ENCODE data around the gene SFTPA2.
"Not testable (repeated sequence)": the region's sequence is repeated elsewhere in the genome, so short reads cannot be mapped to it uniquely, and the experiment has no call there.

The SFTPA2 gene

DNA sequence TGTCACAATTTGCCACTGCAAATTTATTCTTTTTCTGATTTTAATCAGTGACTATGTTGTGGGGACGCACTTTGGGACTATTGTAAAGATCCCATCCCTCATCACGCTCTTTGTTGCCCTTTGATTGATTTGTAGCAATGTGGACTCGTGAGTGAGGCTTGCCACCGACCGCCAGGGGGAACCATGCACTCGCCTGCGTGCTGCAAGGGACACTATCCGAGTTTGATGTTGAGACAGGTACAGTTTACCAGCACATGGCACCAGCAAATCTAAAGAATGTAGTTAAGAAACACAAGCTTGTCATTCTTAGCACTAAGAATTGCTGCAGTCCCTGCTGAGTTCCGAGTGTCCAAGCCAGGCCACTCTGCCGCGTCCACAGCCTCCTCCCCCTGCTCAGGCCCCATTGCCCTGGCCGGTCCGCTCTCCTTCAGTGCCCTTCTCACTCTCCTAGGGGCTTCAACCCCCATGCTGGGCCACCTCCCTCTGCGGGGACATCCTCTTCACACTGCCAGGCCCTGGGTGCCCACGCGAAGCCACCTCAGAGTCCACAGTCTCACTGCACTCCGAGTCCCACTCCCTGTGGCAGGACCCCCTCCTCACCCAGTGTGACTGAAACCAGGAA is 2.0 kb upstream of the SFTPA2 start:
- intact Hi-C loops (cut with DNase I): loop anchor here (10.0 kb wide), 1 partner anchor 363 kb away; no protein-coding TSS in a partner anchor
- DNase-seq: peak; percentile 40 to 96 (median 74)

DNA sequence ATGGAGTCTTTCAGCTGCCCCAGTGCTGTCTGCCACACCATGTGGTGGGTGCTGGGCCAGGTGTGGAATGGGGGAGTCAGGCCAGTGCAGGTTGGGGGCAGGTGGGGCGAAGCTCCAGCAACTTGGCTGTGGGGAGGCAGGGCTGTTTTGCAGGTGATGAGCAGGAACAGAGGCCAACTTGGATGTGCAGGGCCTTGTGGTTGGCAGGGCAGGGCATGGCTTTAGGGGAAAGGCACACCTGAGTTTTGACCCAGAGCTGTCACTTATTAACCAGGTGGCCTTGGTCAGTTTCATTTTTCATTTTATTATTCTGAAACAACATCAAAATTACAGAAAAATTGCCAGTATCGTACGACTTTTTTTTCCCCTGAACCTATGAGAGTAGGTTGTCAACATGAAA is 1.1 kb upstream of the SFTPA2 start:
- intact Hi-C loops (cut with DNase I): loop anchor here (10.0 kb wide), 1 partner anchor 364 kb away; no protein-coding TSS in a partner anchor

DNA sequence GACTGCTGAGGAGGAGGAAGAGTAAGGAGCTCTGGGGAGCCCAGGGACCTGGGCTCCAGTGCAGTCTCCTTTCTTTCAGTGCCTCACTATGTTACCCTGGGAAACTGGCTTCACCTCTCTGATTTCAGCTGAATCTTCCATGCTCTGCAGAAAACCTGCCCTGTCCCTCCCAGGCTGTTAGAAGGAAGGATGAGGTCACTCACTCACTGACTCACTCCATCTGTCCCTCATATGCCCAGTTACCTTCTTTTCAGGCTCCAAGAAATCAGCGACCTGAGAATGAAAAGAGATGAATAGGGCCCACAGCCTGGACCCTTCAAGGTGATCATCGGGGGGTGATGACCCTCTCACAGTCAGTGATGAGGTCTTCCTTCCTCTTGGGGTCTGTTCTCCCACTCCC is 481 bp downstream of the SFTPA2 start:
- DNase-seq: no peak
- intact Hi-C loops (cut with DNase I): loop anchor here (10.0 kb wide), 1 partner anchor 365 kb away; no protein-coding TSS in a partner anchor

More for the DNA sequence above, 1.1 kb upstream of the SFTPA2 start:
- no peak for DNase-seq

DNA sequence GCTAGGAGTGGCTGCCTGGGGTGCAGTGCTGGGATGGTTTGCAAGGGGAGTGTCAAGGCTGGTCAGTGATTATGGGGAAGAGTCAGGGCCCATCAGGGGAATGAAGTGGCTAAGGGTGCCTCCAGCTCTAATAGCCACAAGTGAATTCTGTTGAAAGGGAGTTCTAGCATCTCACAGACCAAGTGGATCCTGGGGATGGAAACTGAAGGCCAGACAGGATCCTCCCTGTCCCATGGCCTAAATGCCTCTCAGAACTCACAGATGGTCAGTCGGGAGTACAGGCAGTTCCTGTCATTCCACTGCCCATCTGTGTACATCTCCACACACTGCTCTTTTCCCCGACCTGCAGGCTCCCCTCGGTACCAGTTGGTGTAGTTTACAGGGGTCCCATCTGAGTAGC is 3.2 kb downstream of the SFTPA2 start:
- intact Hi-C loops (cut with DNase I); DNase-seq: not testable (repeated sequence)

DNA sequence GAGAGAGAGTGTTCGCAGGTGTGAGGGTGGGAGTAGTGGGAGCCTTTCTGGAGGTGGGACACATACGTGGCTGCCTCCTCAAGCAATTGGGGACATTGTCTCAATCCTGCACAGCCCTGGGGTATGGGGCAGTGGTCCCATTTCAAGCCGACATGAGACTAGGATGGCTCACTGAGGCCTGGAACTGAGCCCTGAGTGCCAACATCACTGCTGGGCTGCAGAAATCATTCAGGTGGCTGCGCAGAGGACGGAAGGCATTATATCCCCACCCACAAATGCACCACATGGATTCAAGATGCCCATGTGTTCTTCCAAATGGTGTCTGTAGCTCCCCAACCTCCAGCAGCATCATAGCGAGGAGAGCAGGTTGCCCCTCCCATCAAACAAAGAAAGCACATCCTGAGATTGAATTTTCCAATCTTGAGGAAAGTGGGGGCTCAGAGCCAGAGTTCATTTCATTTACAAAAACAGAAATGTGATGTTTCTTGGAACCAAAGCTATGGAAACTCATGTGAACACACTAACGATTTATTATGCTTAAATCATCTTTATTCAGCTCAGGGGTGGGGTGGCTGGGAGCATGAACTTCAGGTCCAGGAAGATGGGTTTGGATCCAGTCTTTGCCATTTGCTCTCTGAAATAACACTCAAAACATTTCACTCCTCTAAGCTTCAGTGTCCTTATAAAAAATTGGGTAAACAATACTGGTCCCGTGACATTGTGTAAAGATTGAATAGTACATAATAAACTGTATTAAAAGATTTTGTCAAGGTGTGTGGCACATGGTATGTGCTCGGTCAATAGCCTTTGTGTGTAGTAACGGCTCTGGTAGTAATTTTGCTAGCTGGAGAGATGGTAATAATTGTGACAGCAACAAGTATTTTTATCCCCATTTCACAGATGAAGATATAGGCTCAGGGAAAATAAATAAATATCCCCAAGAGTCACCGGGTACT is 4.6 kb downstream of the SFTPA2 start:
- DNase-seq: no peak
- intact Hi-C loops (cut with DNase I): no loop called here

DNA sequence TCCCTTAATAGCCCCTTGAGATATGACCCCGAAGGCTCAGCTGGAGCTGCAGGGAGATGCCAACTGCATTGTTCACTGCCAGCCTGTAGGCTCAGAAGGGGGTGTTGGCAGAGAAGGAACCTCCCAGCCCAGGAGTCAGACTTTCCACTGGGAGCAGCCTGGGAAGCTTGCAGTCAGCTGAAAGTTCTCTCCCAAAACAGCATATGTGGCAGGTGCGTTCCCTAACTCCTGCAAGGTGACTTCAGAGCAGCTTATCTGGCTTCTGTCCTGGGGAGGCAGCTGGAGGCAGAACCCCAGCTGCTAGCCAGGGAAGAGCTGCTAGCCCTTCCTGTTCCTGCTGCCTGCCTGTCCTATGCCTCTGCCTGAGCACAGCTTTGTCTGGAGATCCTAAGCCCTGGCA is 8.1 kb downstream of the SFTPA2 start:
- no peak for DNase-seq
- intact Hi-C loops (cut with DNase I): no loop called here

DNA sequence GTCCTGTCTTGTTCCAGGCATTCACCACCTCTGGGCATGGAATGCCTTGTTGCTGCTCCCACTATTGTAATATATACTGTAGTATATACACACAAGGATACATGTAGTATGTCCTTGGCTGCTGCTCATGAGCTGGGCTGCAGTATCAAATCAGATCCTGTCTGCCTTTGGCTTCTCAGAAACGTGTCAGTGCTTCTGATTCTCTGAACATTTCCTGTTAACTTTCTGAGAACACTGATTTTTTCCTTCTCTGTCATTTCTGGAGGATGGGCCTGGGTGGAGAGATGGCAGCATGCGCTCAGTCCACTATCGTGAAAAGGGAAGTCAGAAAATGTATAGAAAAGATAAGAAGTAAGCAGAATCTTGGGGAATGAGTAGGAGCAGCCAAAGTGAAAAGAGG is 12.2 kb downstream of the SFTPA2 start:
- no peak for DNase-seq
- intact Hi-C loops (cut with DNase I): no loop called here

DNA sequence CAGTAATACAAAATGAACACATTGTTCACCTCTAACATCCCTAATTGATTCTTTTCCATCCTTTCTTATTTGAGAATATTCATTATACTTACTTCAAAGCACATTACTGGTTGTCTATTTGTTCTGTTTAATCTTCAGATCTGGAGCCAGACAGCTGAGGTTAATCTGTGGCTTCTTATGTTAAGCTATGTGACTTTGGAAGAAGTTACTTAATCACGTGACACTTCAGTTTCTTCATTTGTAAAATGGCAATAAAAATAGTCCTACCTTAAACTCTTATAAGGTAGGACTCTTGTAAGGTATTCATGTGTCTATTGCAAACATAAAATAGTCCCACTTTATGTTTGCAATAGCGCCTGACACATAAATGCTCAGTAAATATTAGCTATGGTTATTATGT is 13.1 kb downstream of the SFTPA2 start:
- DNase-seq; intact Hi-C loops (cut with DNase I): not testable (repeated sequence)

DNA sequence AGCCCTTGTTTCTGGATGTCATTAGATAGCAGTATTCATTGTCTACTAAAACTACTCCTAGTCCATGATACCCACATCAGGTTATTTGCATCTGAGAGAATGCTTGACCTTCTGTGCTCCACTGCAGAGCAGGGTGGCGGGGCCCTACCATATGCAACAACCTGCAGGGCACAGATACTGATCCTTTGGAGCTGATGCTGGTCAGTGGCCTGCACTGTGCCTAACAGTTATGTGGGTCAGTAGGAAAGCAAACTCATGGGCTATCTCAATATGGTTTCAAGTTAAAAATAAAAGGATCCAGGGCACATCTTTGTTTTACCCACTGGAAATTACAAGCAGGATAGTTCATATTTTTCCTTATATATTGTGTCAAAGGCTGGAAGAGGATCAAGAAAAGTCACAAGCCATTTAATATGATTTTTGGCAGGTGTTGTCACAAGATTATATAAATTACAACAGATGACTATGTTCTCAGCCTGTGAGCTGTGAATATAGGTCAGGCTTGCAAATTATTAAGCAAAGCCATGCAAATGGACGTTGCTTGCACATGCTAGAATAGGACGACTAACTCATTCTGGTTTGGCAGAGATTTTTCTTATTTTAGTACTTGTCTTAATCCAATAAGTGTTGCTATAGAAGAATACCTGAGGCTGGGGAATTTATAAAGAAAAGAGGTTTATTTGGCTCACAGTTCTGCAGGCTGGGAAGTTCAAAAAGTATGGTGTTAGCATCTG is 15.1 kb downstream of the SFTPA2 start:
- intact Hi-C loops (cut with DNase I); DNase-seq: not testable (repeated sequence)

DNA sequence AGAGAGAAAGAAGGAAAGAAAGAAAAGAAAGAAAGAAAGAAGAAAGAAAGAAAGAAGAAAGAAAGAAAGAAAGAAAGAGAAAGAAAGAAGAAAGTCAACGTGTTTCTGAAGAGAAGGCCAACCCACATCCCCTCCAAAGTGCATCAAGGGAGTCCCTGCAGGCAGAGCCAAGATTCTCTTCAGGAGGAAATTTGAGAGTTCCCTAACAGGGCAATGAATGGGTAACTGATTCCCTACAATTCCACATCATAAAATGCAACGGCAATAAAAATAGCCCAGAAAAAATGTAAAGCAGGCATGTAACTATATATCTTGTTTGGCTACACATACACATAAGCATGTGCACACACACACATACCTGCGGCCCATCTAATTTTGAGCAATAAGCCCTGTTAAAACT is 15.8 kb downstream of the SFTPA2 start:
- intact Hi-C loops (cut with DNase I); DNase-seq: not testable (repeated sequence)

DNA sequence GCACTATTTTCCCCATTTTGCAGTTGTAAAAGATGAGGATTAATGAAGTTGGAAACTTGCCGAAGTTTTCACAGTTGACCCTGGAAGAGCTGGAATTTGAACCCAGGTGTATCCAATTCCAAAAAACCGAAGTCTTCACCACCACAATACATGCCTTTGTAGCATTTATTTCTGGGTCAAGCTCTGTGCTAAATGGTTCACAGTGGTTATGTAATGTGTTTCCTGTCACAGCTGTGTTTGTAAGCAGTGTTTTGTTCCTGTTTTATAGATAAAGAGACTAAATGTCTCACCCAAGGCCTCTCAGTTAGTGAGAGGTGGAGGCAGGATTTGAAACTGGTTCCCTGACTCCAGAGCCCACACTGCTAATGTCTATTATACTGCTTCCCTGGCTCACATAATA is 17.6 kb downstream of the SFTPA2 start:
- DNase-seq: no peak
- intact Hi-C loops (cut with DNase I): no loop called here

DNA sequence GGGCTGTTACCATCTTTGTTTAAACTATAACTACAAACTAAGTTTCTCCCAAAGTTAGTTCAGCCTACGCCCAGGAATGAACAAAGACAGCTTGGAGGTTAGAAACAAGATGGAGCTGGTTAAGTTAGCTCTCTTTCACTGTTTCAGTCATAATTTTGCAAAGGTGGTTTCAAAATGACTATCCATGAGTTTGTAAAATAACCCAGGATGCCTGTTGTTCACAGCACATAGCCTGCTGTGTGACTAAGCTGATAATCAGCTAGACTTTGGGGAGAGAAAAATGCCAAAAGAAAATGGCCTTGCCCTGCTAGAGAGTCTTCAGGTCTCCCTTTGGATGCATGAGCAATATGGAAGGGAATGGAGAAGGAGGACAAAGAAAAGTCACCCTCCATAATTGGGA is 19.3 kb downstream of the SFTPA2 start:
- intact Hi-C loops (cut with DNase I); DNase-seq: not testable (repeated sequence)

DNA sequence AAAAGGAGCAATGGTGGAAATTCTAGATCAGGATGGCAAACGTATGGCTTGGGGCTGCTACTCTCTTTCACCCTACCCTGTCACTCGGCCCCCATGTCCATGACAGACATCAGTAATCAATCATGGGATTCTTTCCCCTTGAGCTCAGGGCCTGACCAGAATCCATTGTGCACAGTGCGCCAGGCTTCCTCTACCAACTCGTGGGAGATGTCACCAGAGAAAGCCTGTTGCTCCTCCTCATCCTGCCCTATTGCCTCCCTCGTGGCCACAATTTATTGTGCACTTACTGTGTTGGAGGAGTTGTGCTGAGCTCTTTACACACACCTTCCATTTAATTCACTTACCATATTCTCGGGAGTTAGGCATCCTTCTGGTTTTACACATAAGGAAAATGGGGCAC is 21.9 kb downstream of the SFTPA2 start:
- peak in 1 of 10 donors; percentile 75 for DNase-seq
- intact Hi-C loops (cut with DNase I): not testable (repeated sequence)

DNA sequence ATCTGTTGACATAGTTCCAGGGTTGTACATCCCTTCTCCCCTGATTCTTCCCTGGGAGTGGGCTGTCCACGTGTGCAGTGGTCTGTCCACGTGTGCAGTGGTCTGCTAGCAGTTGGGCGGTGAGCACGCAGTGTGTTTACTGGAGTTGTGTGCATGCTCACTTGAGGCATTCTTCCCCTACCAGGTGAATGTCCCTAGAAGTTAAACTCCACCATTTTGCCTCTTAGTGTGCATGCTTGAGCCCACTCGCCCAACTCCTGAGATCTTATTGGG is 26.4 kb downstream of the SFTPA2 start:
- DNase-seq; intact Hi-C loops (cut with DNase I): not testable (repeated sequence)

DNA sequence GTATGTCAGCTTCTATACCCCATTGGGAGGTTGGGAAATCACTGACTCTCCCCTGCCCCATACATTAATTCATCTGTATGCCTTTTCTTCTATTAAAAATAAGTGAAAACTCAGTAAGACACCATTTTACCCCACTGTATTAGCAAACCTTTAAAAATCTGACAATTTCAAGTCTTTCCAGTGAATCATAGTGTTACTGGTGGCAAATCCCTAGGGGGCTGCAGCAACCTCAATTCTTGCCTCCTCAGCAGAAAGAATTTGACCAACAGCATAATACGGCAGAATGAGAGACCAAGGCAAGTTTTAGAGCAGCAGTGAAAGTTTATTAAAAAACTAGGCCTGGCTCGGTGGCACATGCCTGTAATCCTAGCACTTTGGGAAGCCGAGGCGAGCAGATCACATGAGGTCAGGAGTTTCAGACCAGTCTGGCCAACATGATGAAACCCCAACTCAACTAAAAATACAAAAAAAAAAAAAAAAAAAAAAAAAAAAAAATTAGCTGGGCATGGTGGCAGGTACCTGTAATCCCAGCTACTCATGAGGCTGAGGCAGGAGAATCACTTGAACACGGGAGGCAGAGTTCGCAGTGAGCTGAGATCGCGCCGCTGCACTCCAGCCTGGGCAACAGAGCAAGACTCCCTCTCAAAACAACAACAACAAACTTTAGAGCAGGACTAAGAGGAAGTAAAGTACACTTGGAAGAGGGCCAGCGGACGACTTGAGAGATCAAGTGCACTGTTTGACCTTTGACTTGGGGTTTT is 26.9 kb downstream of the SFTPA2 start:
- intact Hi-C loops (cut with DNase I); DNase-seq: not testable (repeated sequence)

DNA sequence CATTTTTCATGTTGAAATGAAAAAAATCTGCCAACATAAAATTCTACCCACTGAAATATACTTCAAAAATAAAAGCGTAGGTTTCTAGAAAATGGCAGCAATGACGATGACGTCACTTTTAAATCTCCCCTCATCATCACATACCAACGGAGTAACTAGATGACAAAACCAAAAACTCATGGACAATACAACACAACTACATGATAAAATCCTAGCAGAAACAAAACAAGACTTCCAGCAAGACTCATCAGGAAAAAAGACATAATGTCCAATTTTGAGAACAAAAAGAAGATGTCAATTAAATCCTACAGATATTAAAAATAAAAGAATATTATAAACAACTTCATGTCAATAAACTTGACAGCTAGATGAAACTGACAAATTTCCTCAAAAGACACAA is 31.9 kb downstream of the SFTPA2 start:
- intact Hi-C loops (cut with DNase I); DNase-seq: not testable (repeated sequence)

DNA sequence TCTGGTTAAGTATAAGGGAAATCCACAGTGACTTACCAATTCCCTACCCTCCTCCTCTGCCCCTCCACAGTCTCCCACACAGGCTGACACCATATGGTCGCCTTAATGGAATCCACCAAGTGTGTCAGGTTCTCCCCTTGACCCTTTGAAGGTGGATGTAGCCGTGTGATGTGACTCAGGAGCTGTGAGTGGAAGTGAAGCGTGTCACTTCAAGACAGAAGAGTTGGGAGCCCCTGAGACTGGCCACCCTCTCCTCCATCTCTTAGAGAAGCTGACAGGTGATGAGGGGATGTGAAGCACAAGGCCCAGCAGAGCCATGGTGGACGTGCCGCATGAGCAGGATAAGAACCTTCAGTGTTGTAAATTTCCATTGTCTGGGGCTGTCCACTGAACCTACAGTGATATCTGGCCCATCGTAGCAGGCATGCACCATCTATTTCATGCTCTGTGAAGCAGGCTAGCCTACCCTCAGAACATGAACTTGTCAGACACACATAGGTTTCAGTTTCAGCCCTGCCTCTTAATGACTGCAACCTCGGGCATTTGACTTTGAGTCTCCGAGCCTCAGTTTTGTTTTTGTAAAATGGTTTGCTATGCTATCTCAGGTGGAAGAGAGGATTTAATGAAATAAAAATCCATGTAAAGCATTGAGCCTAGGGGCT is 35.0 kb downstream of the SFTPA2 start:
- intact Hi-C loops (cut with DNase I): not testable (repeated sequence)
- peak in 1 of 10 donors; percentile 27 for DNase-seq

DNA sequence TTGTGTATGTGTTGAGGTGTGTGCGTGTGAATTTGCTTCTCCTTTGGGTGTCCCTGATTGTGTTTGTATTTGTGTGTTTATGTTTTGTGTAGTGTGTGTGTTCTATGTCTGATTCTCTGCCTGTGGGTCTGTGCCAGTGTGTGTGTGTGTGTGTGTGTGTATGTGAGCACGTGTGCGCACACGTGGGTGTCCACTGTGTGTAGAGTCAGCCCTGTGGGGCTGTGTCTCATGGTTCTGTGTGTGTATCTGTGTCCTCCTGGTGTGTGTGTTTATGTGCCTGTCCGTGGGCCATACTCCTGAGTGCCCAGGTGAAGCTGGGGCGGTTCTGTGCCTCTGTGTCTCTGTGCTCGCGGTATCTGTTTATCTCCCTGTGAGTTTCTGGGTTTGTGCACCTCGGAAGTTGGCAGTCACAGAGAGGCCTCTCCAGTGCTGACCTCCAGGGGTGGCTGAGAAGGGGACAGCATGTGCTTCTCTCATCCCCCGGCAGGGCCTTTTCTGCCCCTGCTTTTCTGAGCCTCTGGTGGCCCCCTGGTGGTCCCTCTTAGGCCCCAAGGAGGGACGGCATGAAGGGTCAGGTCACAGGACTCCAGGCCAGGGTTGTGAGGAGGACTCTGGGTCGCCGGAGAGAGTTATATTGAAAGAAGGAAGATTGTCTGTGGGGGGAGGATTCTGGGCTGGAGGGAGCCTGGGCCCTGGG is 36.9 kb downstream of the SFTPA2 start:
- intact Hi-C loops (cut with DNase I): not testable (repeated sequence)
- peak in 1 of 10 donors; percentile 63 for DNase-seq

DNA sequence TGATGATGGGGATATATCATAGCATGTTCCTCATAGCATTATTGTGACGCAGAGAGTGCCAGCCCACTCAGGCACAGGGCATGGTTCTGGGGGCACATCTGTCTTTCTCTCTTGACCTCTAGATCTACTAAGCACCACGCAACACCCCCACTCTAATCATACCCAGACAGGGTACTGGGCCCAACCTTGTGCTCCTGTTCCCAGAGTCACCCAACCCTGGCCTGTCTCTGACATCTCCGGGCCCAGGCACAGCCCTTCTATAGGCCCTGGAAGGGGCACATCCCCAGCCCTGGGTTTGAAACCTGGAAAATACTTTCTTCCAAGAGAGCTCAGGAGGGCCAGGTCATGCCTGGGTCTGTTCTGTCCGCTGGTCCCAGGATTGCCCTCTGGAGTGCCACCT is 37.7 kb downstream of the SFTPA2 start:
- DNase-seq: peak in 1 of 10 donors; percentile 53
- intact Hi-C loops (cut with DNase I): not testable (repeated sequence)
